ENCODE results near the gene DENND4B. TPM values are rescaled to one million over a fixed set of nuclear protein-coding genes. Genes with fewer than 3 reads are reported as not detected.

The DENND4B gene
- total RNA-seq, 4 donors from 2014 or later, result 19.2 to 30.4 (median 26.2) TPM

DNA sequence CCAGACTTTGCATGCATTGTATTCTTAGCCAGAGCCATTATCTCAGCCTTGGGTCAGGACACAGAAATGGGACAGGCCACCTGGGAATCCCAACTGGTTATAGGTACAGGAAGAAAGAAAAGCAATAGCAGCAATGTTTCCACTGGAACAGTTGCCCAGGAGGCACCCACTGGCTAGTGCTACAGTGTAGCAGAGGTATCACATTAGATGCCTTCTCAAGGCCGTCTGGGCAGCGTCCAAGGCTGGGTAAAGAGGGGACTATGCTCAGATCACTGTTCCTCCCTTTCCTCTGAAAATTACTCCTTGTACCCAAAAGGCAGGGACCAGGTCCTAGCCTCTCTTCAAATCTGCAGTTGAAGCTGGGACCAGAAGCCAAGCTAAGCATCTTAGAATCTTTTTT lies 23.8 kb upstream of the DENND4B start:
- Histone ChIP-seq H3K4me1 (peaks cover 13 to 33% (median 29%) of the 10 kb centered on the region in 4 donors), H3K36me3 (peaks cover 17 to 26% (median 24%) of the 10 kb centered on the region in 4 donors), H3K4me3 (no peak overlapping the region), H3K27me3 (no peaks in the 10 kb centered on the region), H3K27ac (replicated peaks in 1 of 4) (no peak overlapping the region), H3K9me3 (no peaks in the 10 kb centered on the region)
- intact Hi-C loops (cut with DNase I), result no loop called here
- TF ChIP-seq, protein P1, sequence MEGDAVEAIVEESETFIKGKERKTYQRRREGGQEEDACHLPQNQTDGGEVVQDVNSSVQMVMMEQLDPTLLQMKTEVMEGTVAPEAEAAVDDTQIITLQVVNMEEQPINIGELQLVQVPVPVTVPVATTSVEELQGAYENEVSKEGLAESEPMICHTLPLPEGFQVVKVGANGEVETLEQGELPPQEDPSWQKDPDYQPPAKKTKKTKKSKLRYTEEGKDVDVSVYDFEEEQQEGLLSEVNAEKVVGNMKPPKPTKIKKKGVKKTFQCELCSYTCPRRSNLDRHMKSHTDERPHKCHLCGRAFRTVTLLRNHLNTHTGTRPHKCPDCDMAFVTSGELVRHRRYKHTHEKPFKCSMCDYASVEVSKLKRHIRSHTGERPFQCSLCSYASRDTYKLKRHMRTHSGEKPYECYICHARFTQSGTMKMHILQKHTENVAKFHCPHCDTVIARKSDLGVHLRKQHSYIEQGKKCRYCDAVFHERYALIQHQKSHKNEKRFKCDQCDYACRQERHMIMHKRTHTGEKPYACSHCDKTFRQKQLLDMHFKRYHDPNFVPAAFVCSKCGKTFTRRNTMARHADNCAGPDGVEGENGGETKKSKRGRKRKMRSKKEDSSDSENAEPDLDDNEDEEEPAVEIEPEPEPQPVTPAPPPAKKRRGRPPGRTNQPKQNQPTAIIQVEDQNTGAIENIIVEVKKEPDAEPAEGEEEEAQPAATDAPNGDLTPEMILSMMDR (IDR thresholded peaks at IDR 0.05), result no peak
- TF ChIP-seq POLR2A (IDR thresholded peaks at IDR 0.05; ENCODE audit: low read depth), result no peak
- no peak for TF ChIP-seq EP300 (IDR thresholded peaks at IDR 0.05)
- no peak for TF ChIP-seq POLR2AphosphoS5 (IDR thresholded peaks at IDR 0.05)
- 78% methylated on average over 2 of the region's 2 CpGs for WGBS
- no peak for DNase-seq (ENCODE audit: extremely low spot score)

DNA sequence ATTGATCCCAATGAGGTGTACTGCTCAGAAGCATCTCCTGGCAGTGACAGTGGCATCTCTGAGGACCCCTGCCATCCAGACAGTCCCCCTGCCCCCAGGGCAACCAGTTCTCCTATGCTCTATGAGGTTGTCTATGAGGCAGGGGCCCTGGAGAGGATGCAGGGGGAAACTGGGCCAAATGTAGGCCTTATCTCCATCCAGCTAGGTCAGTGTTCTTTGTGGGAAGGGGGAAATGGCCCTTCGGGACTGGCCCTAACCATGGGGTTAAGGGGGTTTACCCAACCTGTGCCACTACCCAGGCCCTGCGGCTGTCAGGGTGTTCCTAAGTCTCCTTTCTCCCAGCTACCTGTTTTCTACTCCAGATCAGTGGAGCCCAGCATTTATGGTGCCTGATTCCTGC lies 22.5 kb upstream of the DENND4B start:
- no peaks in the 10 kb centered on the region for H3K9me3 ChIP-seq
- peaks cover 22 to 41% (median 39%) of the 10 kb centered on the region in 4 donors for H3K4me1 ChIP-seq
- peaks cover 5 to 12% (median 11%) of the 10 kb centered on the region in 4 donors for H3K36me3 ChIP-seq
- H3K4me3 ChIP-seq, result no peak overlapping the region
- H3K27ac ChIP-seq (replicated peaks in 1 of 4), result no peak overlapping the region
- no peaks in the 10 kb centered on the region for H3K27me3 ChIP-seq
- DNase-seq (ENCODE audit: extremely low spot score), result no peak
- 94% methylated on average over 2 of the region's 2 CpGs for WGBS
- no peak for TF ChIP-seq POLR2AphosphoS5 (IDR thresholded peaks at IDR 0.05)
- no peak for TF ChIP-seq EP300 (IDR thresholded peaks at IDR 0.05)
- TF ChIP-seq, protein P1 (IDR thresholded peaks at IDR 0.05), result no peak
- no peak for TF ChIP-seq POLR2A (IDR thresholded peaks at IDR 0.05; ENCODE audit: low read depth)
- intact Hi-C loops (cut with DNase I), result no loop called here

DNA sequence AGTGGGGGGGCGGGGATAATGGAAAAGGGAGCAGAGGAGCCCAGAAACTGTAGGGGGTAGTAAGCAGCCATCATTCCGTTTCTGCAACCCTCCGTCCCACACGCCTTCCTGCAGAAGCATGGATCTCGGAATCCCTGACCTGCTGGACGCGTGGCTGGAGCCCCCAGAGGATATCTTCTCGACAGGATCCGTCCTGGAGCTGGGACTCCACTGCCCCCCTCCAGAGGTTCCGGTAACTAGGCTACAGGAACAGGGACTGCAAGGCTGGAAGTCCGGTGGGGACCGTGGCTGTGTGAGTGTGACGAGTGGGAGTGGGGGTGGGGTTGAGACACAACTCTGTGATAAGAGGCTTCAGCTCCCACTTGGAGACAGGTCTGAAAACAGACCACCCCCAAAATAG lies 21.9 kb upstream of the DENND4B start:
- H3K27me3 ChIP-seq, result no peaks in the 10 kb centered on the region
- TF ChIP-seq, protein P1 (IDR thresholded peaks at IDR 0.05), result no peak
- TF ChIP-seq POLR2AphosphoS5 (IDR thresholded peaks at IDR 0.05) (no peak), POLR2A (IDR thresholded peaks at IDR 0.05; ENCODE audit: low read depth) (no peak), EP300 (IDR thresholded peaks at IDR 0.05) (no peak)
- intact Hi-C loops (cut with DNase I), result no loop called here
- H3K36me3 ChIP-seq, result peaks cover 0 to 7% (median 6%) of the 10 kb centered on the region in 4 donors
- H3K27ac ChIP-seq (replicated peaks in 1 of 4), result peak overlapping the region in 3 of 4 donors; percentile 89 to 92 (median 90)
- H3K4me1 ChIP-seq, result peaks cover 22 to 44% (median 42%) of the 10 kb centered on the region in 4 donors
- H3K9me3 ChIP-seq, result no peaks in the 10 kb centered on the region
- DNase-seq (ENCODE audit: extremely low spot score), result no peak
- 7% methylated on average over 12 of the region's 13 CpGs for WGBS
- peak overlapping the region; percentile 57 to 69 (median 66) for H3K4me3 ChIP-seq

DNA sequence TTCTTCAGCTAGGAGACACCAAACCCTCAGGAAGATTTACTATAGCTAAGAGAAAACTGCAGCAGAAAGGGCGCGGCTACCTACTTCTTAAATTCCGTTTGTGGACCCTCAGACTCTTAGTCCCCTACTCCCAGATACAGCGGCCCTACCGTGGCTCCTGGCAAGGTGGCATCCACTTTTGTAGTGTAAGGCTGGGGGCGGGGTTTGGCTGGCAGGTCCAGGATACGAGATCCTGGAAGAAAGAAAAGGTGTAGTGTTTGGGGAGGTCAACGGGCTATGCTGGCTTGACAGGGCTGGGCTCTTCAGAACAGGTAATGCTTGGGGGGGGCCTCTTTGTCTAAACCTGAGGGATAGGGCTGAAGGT lies 21.5 kb upstream of the DENND4B start:
- Histone ChIP-seq H3K36me3 (peaks cover 0 to 3% (median 2%) of the 10 kb centered on the region in 4 donors), H3K27me3 (no peaks in the 10 kb centered on the region)
- DNase-seq (ENCODE audit: extremely low spot score), result no peak

More for the DNA sequence above, 21.5 kb upstream of the DENND4B start:
- Histone ChIP-seq H3K4me1 (peaks cover 22 to 45% (median 43%) of the 10 kb centered on the region in 4 donors), H3K4me3 (peak overlapping the region; percentile 57 to 69 (median 66)), H3K9me3 (no peaks in the 10 kb centered on the region), H3K27ac (replicated peaks in 1 of 4) (peak overlapping the region; percentile 89 to 92 (median 90))
- intact Hi-C loops (cut with DNase I), result no loop called here
- TF ChIP-seq EP300 (IDR thresholded peaks at IDR 0.05) (no peak), POLR2A (IDR thresholded peaks at IDR 0.05; ENCODE audit: low read depth) (no peak), POLR2AphosphoS5 (IDR thresholded peaks at IDR 0.05) (no peak)
- TF ChIP-seq, protein P1 (IDR thresholded peaks at IDR 0.05), result no peak
- 0% methylated on average over 7 of the region's 8 CpGs for WGBS
